K562 (cell line): ENCODE data around the gene EEF2K.

Experiments
- BRD4 ChIP-seq: fragments of 200-600 bp; sonication (generic); IDR thresholded peaks from 2 replicates; pipeline ENCODE4 v1.6.1; 2017; ENCODE audit warnings: inconsistent platforms
- CXXC5 ChIP-seq: fragments of 250-450 bp; sonication (Bioruptor Pico); IDR thresholded peaks from 2 replicates; pipeline ENCODE4 v1.8.0; 2022; ENCODE audit warnings: inconsistent platforms, mild to moderate bottlenecking, moderate library complexity
- TF ChIP-seq, protein P1 (sequence below), 2 experiments: IDR thresholded peaks in 1 of 2; conservative IDR thresholded peaks in 1 of 2; 2 replicates each; pipeline ENCODE4 v1.6.1; 2016; ENCODE audit warnings: low read depth in 2 of 2, mild to moderate bottlenecking in 1 of 2, missing compliant biosample characterization in 1 of 2, missing genetic modification characterization in 1 of 2, moderate library complexity in 1 of 2
- TF ChIP-seq, protein P2 (sequence below), 3 experiments: IDR thresholded peaks in 2 of 3; conservative IDR thresholded peaks in 1 of 3; 2 replicates each; pipeline ENCODE4 v1.5.1; 2011 to 2012; ENCODE audit warnings: low read length in 3 of 3, mild to moderate bottlenecking in 3 of 3, control low read depth in 2 of 3, improper control_type of control experiment in 1 of 3, inconsistent platforms in 1 of 3, low read depth in 1 of 3, mixed read lengths in 1 of 3, moderate library complexity in 1 of 3; ENCODE audit not compliant: insufficient read depth in 2 of 3

DNA sequence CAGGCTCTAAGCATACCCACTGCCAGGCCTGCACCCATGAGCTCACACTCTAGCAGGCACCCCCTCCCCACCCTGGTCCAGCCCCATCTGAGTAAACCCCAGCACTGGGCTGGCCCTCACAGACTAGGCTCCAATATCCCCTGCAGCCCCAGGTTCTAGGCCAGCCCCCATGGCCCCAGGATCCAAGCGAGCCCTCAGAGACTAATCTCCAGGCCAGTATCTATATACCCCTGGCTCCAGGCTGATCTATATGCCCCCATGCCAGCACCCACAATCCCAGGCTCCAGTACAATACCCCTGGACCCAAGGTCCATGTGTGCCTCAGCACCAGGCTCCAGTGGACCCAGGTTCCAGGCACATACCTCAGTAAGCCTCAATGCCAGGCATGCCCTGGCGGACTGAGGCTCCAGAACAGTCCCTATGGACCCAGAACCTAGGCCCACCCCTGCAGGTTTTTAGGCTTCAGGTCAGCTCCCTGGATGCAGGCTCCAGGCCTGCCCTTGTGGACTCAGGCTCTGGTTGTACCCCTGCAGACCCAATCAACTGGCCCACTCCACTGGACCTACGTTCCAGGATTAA is 129.7 kb downstream of the EEF2K start:
- TF ChIP-seq BRD4 (no peak), CXXC5 (CRISPR knock-in tag) (no peak)
- TF ChIP-seq, protein P1, sequence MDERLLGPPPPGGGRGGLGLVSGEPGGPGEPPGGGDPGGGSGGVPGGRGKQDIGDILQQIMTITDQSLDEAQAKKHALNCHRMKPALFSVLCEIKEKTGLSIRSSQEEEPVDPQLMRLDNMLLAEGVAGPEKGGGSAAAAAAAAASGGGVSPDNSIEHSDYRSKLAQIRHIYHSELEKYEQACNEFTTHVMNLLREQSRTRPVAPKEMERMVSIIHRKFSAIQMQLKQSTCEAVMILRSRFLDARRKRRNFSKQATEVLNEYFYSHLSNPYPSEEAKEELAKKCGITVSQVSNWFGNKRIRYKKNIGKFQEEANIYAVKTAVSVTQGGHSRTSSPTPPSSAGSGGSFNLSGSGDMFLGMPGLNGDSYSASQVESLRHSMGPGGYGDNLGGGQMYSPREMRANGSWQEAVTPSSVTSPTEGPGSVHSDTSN (CRISPR knock-in tag; IDR thresholded peaks at IDR 0.05; ENCODE audit: low read depth) = no peak
- TF ChIP-seq, protein P1 (tag; conservative IDR thresholded peaks at IDR 0.05; ENCODE audit: low read depth) = no peak
- TF ChIP-seq, protein P2, sequence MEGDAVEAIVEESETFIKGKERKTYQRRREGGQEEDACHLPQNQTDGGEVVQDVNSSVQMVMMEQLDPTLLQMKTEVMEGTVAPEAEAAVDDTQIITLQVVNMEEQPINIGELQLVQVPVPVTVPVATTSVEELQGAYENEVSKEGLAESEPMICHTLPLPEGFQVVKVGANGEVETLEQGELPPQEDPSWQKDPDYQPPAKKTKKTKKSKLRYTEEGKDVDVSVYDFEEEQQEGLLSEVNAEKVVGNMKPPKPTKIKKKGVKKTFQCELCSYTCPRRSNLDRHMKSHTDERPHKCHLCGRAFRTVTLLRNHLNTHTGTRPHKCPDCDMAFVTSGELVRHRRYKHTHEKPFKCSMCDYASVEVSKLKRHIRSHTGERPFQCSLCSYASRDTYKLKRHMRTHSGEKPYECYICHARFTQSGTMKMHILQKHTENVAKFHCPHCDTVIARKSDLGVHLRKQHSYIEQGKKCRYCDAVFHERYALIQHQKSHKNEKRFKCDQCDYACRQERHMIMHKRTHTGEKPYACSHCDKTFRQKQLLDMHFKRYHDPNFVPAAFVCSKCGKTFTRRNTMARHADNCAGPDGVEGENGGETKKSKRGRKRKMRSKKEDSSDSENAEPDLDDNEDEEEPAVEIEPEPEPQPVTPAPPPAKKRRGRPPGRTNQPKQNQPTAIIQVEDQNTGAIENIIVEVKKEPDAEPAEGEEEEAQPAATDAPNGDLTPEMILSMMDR (IDR thresholded peaks at IDR 0.05 in 2 of 3, conservative IDR thresholded peaks at IDR 0.05 in 1 of 3; ENCODE audit: insufficient read depth in 2 of 3, low read depth in 1 of 3, low read length in 3 of 3) = no peak
